ES-I3 (cell line): ENCODE data around the gene CLASRP.

Experiments
- H3K36me3 ChIP-seq: 2 replicates; pipeline ENCODE4 v1.6.1; 2013; ENCODE audit warnings: mild to moderate bottlenecking, low read length, control low read depth, moderate library complexity; ENCODE audit not compliant: insufficient read depth
- H3K4me1 ChIP-seq: 2 replicates; pipeline ENCODE4 v1.6.1; 2013; ENCODE audit warnings: mild to moderate bottlenecking, control low read depth, low read length; ENCODE audit not compliant: insufficient read depth
- H3K9ac ChIP-seq: 2 replicates; pipeline ENCODE4 v1.6.1; 2013; ENCODE audit warnings: low read depth, mild to moderate bottlenecking, low read length, moderate library complexity
- H3K9me3 ChIP-seq: 2 replicates; pipeline ENCODE4 v1.6.1; 2013; ENCODE audit warnings: mild to moderate bottlenecking, low read length, moderate library complexity; ENCODE audit not compliant: control insufficient read depth, insufficient read depth

The CLASRP gene

GRCh38 chr19:45094707-45095106 lies 55.9 kb downstream of the CLASRP start:
- Histone ChIP-seq H3K9me3 (no peaks in the 10 kb centered on the region), H3K9ac (no peak overlapping the region), H3K4me1 (peaks cover 24% of the 10 kb centered on the region), H3K36me3 (no peaks in the 10 kb centered on the region)

GRCh38 chr19:45095496-45096413 lies 56.9 kb downstream of the CLASRP start:
- Histone ChIP-seq H3K36me3 (no peaks in the 10 kb centered on the region), H3K9ac (no peak overlapping the region), H3K9me3 (no peaks in the 10 kb centered on the region), H3K4me1 (peaks cover 24% of the 10 kb centered on the region)

- no peak overlapping the region for H3K9ac ChIP-seq
- no peaks in the 10 kb centered on the region for H3K36me3 ChIP-seq
- H3K9me3 ChIP-seq: no peaks in the 10 kb centered on the region
- peaks cover 24% of the 10 kb centered on the region for H3K4me1 ChIP-seq
These were observed 57.9 kb downstream of the CLASRP start for GRCh38 chr19:45096700-45097099.

GRCh38 chr19:45097450-45097775 lies 58.6 kb downstream of the CLASRP start:
- no peaks in the 10 kb centered on the region for H3K9me3 ChIP-seq
- no peaks in the 10 kb centered on the region for H3K36me3 ChIP-seq
- H3K4me1 ChIP-seq: peaks cover 24% of the 10 kb centered on the region
- no peak overlapping the region for H3K9ac ChIP-seq

- no peaks in the 10 kb centered on the region for H3K9me3 ChIP-seq
- H3K4me1 ChIP-seq: peaks cover 24% of the 10 kb centered on the region
- H3K36me3 ChIP-seq: no peaks in the 10 kb centered on the region
- peak overlapping the region; percentile 14; the same call in 1 of the 2 replicates for H3K9ac ChIP-seq
These were observed 59.1 kb downstream of the CLASRP start for GRCh38 chr19:45097776-45098520.

GRCh38 chr19:45098521-45099466 lies 59.9 kb downstream of the CLASRP start:
- Histone ChIP-seq H3K9me3 (no peaks in the 10 kb centered on the region), H3K36me3 (no peaks in the 10 kb centered on the region), H3K9ac (no peak overlapping the region), H3K4me1 (peaks cover 24% of the 10 kb centered on the region)

- no peaks in the 10 kb centered on the region for H3K9me3 ChIP-seq
- H3K36me3 ChIP-seq: no peaks in the 10 kb centered on the region
- H3K4me1 ChIP-seq: peaks cover 24% of the 10 kb centered on the region
- no peak overlapping the region for H3K9ac ChIP-seq
These were observed 60.8 kb downstream of the CLASRP start for GRCh38 chr19:45099467-45100191.

GRCh38 chr19:45100201-45100600 lies 61.4 kb downstream of the CLASRP start:
- Histone ChIP-seq H3K9ac (no peak overlapping the region), H3K36me3 (no peaks in the 10 kb centered on the region), H3K4me1 (peaks cover 24% of the 10 kb centered on the region)

GRCh38 chr19:45100846-45101252 lies 62.0 kb downstream of the CLASRP start:
- no peaks in the 10 kb centered on the region for H3K9me3 ChIP-seq
- H3K9ac ChIP-seq: no peak overlapping the region
- H3K4me1 ChIP-seq: peaks cover 24% of the 10 kb centered on the region
- H3K36me3 ChIP-seq: no peaks in the 10 kb centered on the region

More at GRCh38 chr19:45100201-45100600, 61.4 kb downstream of the CLASRP start:
- H3K9me3 ChIP-seq: no peaks in the 10 kb centered on the region

GRCh38 chr19:45101806-45102205 lies 63.0 kb downstream of the CLASRP start:
- H3K4me1 ChIP-seq: peaks cover 24% of the 10 kb centered on the region
- H3K9me3 ChIP-seq: no peaks in the 10 kb centered on the region
- H3K36me3 ChIP-seq: no peaks in the 10 kb centered on the region
- no peak overlapping the region for H3K9ac ChIP-seq

GRCh38 chr19:45102481-45102880 lies 63.6 kb downstream of the CLASRP start:
- peaks cover 20% of the 10 kb centered on the region for H3K4me1 ChIP-seq
- no peak overlapping the region for H3K9ac ChIP-seq
- H3K9me3 ChIP-seq: no peaks in the 10 kb centered on the region
- no peaks in the 10 kb centered on the region for H3K36me3 ChIP-seq

- H3K9me3 ChIP-seq: no peaks in the 10 kb centered on the region
- peaks cover 13% of the 10 kb centered on the region for H3K4me1 ChIP-seq
- H3K9ac ChIP-seq: no peak overlapping the region
- no peaks in the 10 kb centered on the region for H3K36me3 ChIP-seq
These were observed 64.3 kb downstream of the CLASRP start for GRCh38 chr19:45103156-45103507.

- Histone ChIP-seq H3K4me1 (peaks cover 8% of the 10 kb centered on the region), H3K9me3 (no peaks in the 10 kb centered on the region), H3K9ac (no peak overlapping the region), H3K36me3 (no peaks in the 10 kb centered on the region)
These were observed 64.9 kb downstream of the CLASRP start for GRCh38 chr19:45103508-45104319.
